Adrenal gland (tissue), 5 donors: Measurements from ENCODE around the gene DSCAML1.

Experiments used
- CTCF ChIP-seq, 6 experiments: fragments of 450-650 bp in 4 of 6; fragments of 200-600 bp in 2 of 6; sonication (generic) in 1 of 6; IDR thresholded peaks; 1 replicate in 5 of 6; 2 replicates in 1 of 6; pipeline versions ENCODE4 v1.5.1 to v1.8.0; 2016 to 2021; ENCODE audit warnings: antibody characterized with exemption in 6 of 6, mild to moderate bottlenecking in 2 of 6, moderate library complexity in 1 of 6
- POLR2A ChIP-seq, 2 donors: fragments of 450-650 bp; IDR thresholded peaks; one replicate each; pipeline ENCODE4 v1.6.1; 2017; ENCODE audit warnings: antibody characterized with exemption in 2 of 2, mild to moderate bottlenecking in 2 of 2, moderate library complexity in 1 of 2
- donor health status: DM: no; HTN: no; CAD: no.

- TF ChIP-seq POLR2A (IDR thresholded peaks at IDR 0.05) (no peak), CTCF (IDR thresholded peaks at IDR 0.05) (no peak)
Measured at GRCh38 chr11:117833401-117833891, 36.4 kb upstream of the DSCAML1 start.
